GM23338 (cell line): ENCODE measurements around the gene ERBB4. TPM values are rescaled to one million over a fixed set of nuclear protein-coding genes. Genes with fewer than 3 reads are reported as not detected.

Experiments
- ATAC-seq: fragments of 200-7000 bp; cut with Tn5 transposase; 3 replicates; pipeline ENCODE4 v1.9.1; 2020
- DNase-seq: peaks from one replicate; pipeline ENCODE4 v3.0.0-alpha.2; 2015; ENCODE audit warnings: low spot score
- H2AFZ ChIP-seq: fragments of 200-600 bp; sonication (generic); 2 replicates; pipeline ENCODE4 v1.8.0; 2016; ENCODE audit warnings: antibody characterized with exemption, mild to moderate bottlenecking, moderate library complexity
- H3F3A ChIP-seq: fragments of 200-600 bp; sonication (generic); replicated peaks from 2 replicates; pipeline ENCODE4 v1.8.0; 2017; ENCODE audit warnings: antibody characterized with exemption, mixed run types, low read depth
- H3K27ac ChIP-seq: fragments of 200-600 bp; sonication (generic); 2 replicates; pipeline ENCODE4 v1.6.1; 2016; ENCODE audit warnings: low read depth
- H3K27me3 ChIP-seq: fragments of 200-600 bp; sonication (generic); 2 replicates; pipeline ENCODE4 v1.8.0; 2016; ENCODE audit warnings: mild to moderate bottlenecking, mixed run types, moderate library complexity; ENCODE audit not compliant: insufficient read depth
- H3K36me3 ChIP-seq: fragments of 200-600 bp; sonication (generic); 2 replicates; pipeline ENCODE4 v1.8.0; 2016; ENCODE audit warnings: mild to moderate bottlenecking; ENCODE audit not compliant: insufficient read depth
- H3K4me1 ChIP-seq: fragments of 200-600 bp; sonication (generic); 2 replicates; pipeline ENCODE4 v1.8.0; 2016; ENCODE audit warnings: mild to moderate bottlenecking, moderate library complexity; ENCODE audit not compliant: insufficient read depth
- H3K4me2 ChIP-seq: fragments of 200-600 bp; sonication (generic); 2 replicates; pipeline ENCODE4 v1.7.1; 2017; ENCODE audit warnings: mixed run types
- H3K4me3 ChIP-seq: fragments of 200-600 bp; sonication (generic); 2 replicates; pipeline ENCODE4 v1.6.1; 2016; ENCODE audit warnings: mixed run types
- H3K79me2 ChIP-seq: fragments of 200-600 bp; sonication (generic); replicated peaks from 2 replicates; pipeline ENCODE4 v1.8.0; 2017; ENCODE audit warnings: mild to moderate bottlenecking; ENCODE audit not compliant: insufficient read depth
- H3K9me2 ChIP-seq: fragments of 200-600 bp; sonication (generic); 2 replicates; pipeline ENCODE4 v1.8.0; 2017; ENCODE audit not compliant: insufficient read depth
- H4K20me1 ChIP-seq: fragments of 200-600 bp; sonication (generic); replicated peaks from 2 replicates; pipeline ENCODE4 v1.8.0; 2017; ENCODE audit warnings: mild to moderate bottlenecking; ENCODE audit not compliant: insufficient read depth
- H3K27ac Mint-ChIP-seq: 2 replicates; pipeline ENCODE4 v1.8.0; 2020; ENCODE audit warnings: inconsistent platforms, mild to moderate bottlenecking, moderate library complexity, mixed read lengths
- H3K27me3 Mint-ChIP-seq: 3 replicates; pipeline ENCODE4 v1.8.0; 2022; ENCODE audit warnings: low read depth, mild to moderate bottlenecking, moderate library complexity, mixed read lengths, inconsistent platforms; ENCODE audit not compliant: insufficient read depth, poor library complexity
- H3K36me3 Mint-ChIP-seq: 3 replicates; pipeline ENCODE4 v1.8.0; 2021; ENCODE audit warnings: low read depth, mild to moderate bottlenecking, inconsistent platforms, moderate library complexity, mixed read lengths
- H3K4me1 Mint-ChIP-seq: 3 replicates; pipeline ENCODE4 v1.8.0; 2020; ENCODE audit warnings: mild to moderate bottlenecking, inconsistent platforms, mixed read lengths
- H3K4me3 Mint-ChIP-seq: 3 replicates; pipeline ENCODE4 v1.8.0; 2021; ENCODE audit warnings: moderate library complexity, mild to moderate bottlenecking, inconsistent platforms, mixed read lengths
- H3K9me3 Mint-ChIP-seq: 3 replicates; pipeline ENCODE4 v1.8.0; 2020; ENCODE audit warnings: moderate library complexity, mild to moderate bottlenecking, inconsistent platforms, mixed read lengths
- CREB1 ChIP-seq: fragments of 250-450 bp; sonication (Bioruptor Pico); IDR thresholded peaks from 2 replicates; pipeline ENCODE4 v1.5.0; 2020; ENCODE audit warnings: low read depth, mild to moderate bottlenecking, moderate library complexity
- CTCF ChIP-seq, 2 experiments: fragments of 200-600 bp in 1 of 2; sonication (generic) in 1 of 2; conservative IDR thresholded peaks; 2 replicates each; pipeline versions ENCODE4 v1.5.1 to v1.6.1; 2016 to 2017; ENCODE audit warnings: antibody characterized with exemption in 2 of 2, low read depth in 2 of 2, mild to moderate bottlenecking in 2 of 2, moderate library complexity in 1 of 2
- ETS1 ChIP-seq: IDR thresholded peaks from 2 replicates; pipeline ENCODE4 v1.6.1; 2016; ENCODE audit warnings: antibody characterized with exemption
- EZH2 ChIP-seq: fragments of 200-600 bp; sonication (generic); IDR thresholded peaks from one replicate; pipeline ENCODE4 v1.8.0; 2017; ENCODE audit warnings: antibody characterized with exemption, mild to moderate bottlenecking, low read depth; ENCODE audit not compliant: unreplicated experiment
- EZH2phosphoT487 ChIP-seq: fragments of 200-600 bp; sonication (generic); IDR thresholded peaks from one replicate; pipeline ENCODE4 v1.8.1; 2018; ENCODE audit warnings: antibody characterized with exemption; ENCODE audit not compliant: unreplicated experiment
- JUNB ChIP-seq: IDR thresholded peaks from one replicate; pipeline ENCODE4 v1.6.1; 2016; ENCODE audit warnings: antibody characterized with exemption; ENCODE audit not compliant: unreplicated experiment
- NANOG ChIP-seq: IDR thresholded peaks from 2 replicates; pipeline ENCODE4 v1.6.1; 2016; ENCODE audit warnings: antibody characterized with exemption, borderline replicate concordance
- POLR2AphosphoS5 ChIP-seq: IDR thresholded peaks from 2 replicates; pipeline ENCODE4 v1.6.1; 2016; ENCODE audit warnings: antibody characterized with exemption, low read depth
- REST ChIP-seq: IDR thresholded peaks from one replicate; pipeline ENCODE4 v1.6.1; 2018; ENCODE audit warnings: antibody characterized with exemption; ENCODE audit not compliant: unreplicated experiment
- STAT1 ChIP-seq: IDR thresholded peaks from one replicate; pipeline ENCODE4 v1.6.1; 2016; ENCODE audit warnings: antibody characterized with exemption; ENCODE audit not compliant: unreplicated experiment
- ZNF114 ChIP-seq: fragments of 250-450 bp; sonication (Bioruptor Pico); IDR thresholded peaks from 2 replicates; pipeline ENCODE4 v1.5.0; 2020; ENCODE audit warnings: mild to moderate bottlenecking, moderate library complexity
- ZNF331 ChIP-seq: fragments of 250-450 bp; sonication (Bioruptor Pico); IDR thresholded peaks from 2 replicates; pipeline ENCODE4 v1.5.0; 2020; ENCODE audit warnings: low read depth, mild to moderate bottlenecking, moderate library complexity
- ZNF462 ChIP-seq: fragments of 250-450 bp; sonication (Bioruptor Pico); IDR thresholded peaks from 2 replicates; pipeline ENCODE4 v1.5.0; 2020; ENCODE audit warnings: mild to moderate bottlenecking, moderate library complexity
- polyA plus RNA-seq: library from polyadenylated mRNA; unstranded; fragments of >200 nt; fragmentation: Nextera tagmentation; extraction: Ambion mirVana; gene quantifications from 2 replicates; pipeline ENCODE4 v1.2.1, GENCODE V29; 2016
- total RNA-seq: library from RNA; depleted of rRNA; stranded (reverse); fragments of >200 nt; shearing (Covaris generic); gene quantifications from 2 replicates; pipeline ENCODE4 v1.2.3, GENCODE V29; 2014

Gene ERBB4
- total and polyA plus RNA-seq, 2 experiments from 2014 or later = 0.73 to 1.1 TPM

GRCh38 chr2:212107014-212107413, 431.6 kb downstream of the ERBB4 start:
- no peak overlapping the region for H2AFZ ChIP-seq
- peaks cover 8% of the 10 kb centered on the region; the same call in 1 of the 2 replicates for H3K36me3 ChIP-seq
- no peak overlapping the region for H3K27ac ChIP-seq
- no peak for ATAC-seq
- Mint-ChIP-seq H3K4me1 (peaks cover 40% of the 10 kb centered on the region), H3K27ac (no peak overlapping the region), H3K27me3 (no peaks in the 10 kb centered on the region), H3K4me3 (no peak overlapping the region), H3K9me3 (peaks cover 30% of the 10 kb centered on the region), H3K36me3 (peaks cover 34% of the 10 kb centered on the region)
- H3K27me3 ChIP-seq = no peaks in the 10 kb centered on the region
- H3K4me3 ChIP-seq = no peak overlapping the region
- H3K9me2 ChIP-seq = no peaks in the 10 kb centered on the region
- no peaks in the 10 kb centered on the region for H4K20me1 ChIP-seq
- no peak for DNase-seq
- H3F3A ChIP-seq = no peaks in the 10 kb centered on the region
- H3K4me2 ChIP-seq = no peak overlapping the region
- TF ChIP-seq ZNF331 (CRISPR knock-in tag) (no peak), ETS1 (no peak), JUNB (no peak), EZH2phosphoT487 (no peak), ZNF462 (CRISPR knock-in tag) (no peak), CREB1 (no peak), CTCF (conservative IDR thresholded peaks at IDR 0.05; ENCODE audit: low read depth in 2 of 2) (no peak), ZNF114 (CRISPR knock-in tag) (no peak), EZH2 (no peak), REST (no peak), STAT1 (no peak), POLR2AphosphoS5 (no peak), NANOG (no peak)
- no peaks in the 10 kb centered on the region for H3K79me2 ChIP-seq
- peaks cover 40% of the 10 kb centered on the region for H3K4me1 ChIP-seq
